Right lobe of liver (tissue), 6 donors: ENCODE data around the gene RPGRIP1L. TPM values are rescaled to one million over a fixed set of nuclear protein-coding genes. Genes with fewer than 3 reads are reported as not detected.

ENCODE experiments used
- ATAC-seq, 4 donors: fragments of 200-7000 bp; cut with Tn5 transposase; one replicate each; pipeline ENCODE4 v1.9.1; 2020; ENCODE audit warnings: mild to moderate bottlenecking in 4 of 4, moderate library complexity in 4 of 4
- DNase-seq, 3 donors: peaks; one replicate each; pipeline ENCODE4 v3.0.0-alpha.2; 2020
- H3K27ac ChIP-seq, 3 donors: fragments of 200-600 bp; one replicate each; pipeline ENCODE4 v1.8.0; 2022
- H3K27me3 ChIP-seq, 2 donors: fragments of 200-600 bp; one replicate each; pipeline ENCODE4 v1.8.0; 2022
- H3K36me3 ChIP-seq, 4 donors: fragments of 200-600 bp; sonication (generic) in 1 of 4; one replicate each; pipeline versions ENCODE4 v1.5.1 to v1.8.0; 2017 to 2022; ENCODE audit warnings: control low read depth in 1 of 4
- H3K4me1 ChIP-seq, 4 donors: fragments of 200-600 bp; sonication (generic) in 1 of 4; one replicate each; pipeline versions ENCODE4 v1.5.1 to v1.8.0; 2017 to 2022; ENCODE audit warnings: control low read depth in 1 of 4
- H3K4me3 ChIP-seq, 3 donors: fragments of 200-600 bp; one replicate each; pipeline ENCODE4 v1.8.0; 2022
- H3K9me3 ChIP-seq, 4 donors: fragments of 200-600 bp; sonication (generic) in 1 of 4; one replicate each; pipeline versions ENCODE4 v1.5.1 to v1.8.0; 2017 to 2022; ENCODE audit warnings: control low read depth in 1 of 4
- CTCF ChIP-seq, 4 donors: fragments of 200-600 bp in 3 of 4; fragments of 450-650 bp in 1 of 4; IDR thresholded peaks; one replicate each; pipeline versions ENCODE4 v1.5.1 to v1.8.0; 2016 to 2022; ENCODE audit warnings: antibody characterized with exemption in 4 of 4, mild to moderate bottlenecking in 2 of 4
- POLR2A ChIP-seq: fragments of 450-650 bp; IDR thresholded peaks from one replicate; pipeline ENCODE4 v1.6.1; 2017; ENCODE audit warnings: antibody characterized with exemption, mild to moderate bottlenecking
- WGBS: methylation state at CpG from one replicate; pipeline ENCODE4 v1.1.6; 2018; ENCODE audit warnings: low coverage, low lambda C conversion rate; ENCODE audit not compliant: insufficient coverage; ENCODE audit errors: missing lambda C conversion rate; 5-methylcytosine and 5-hydroxymethylcytosine counted together
- intact Hi-C, 2 donors: fragments of 100-400 bp; cut with DNase I; formaldehyde crosslinking; loops; one replicate each; pipeline versions ENCODE4 v1.11.2 to v1.14.1; 2022
- total RNA-seq, 6 experiments: library from RNA; depleted of rRNA in 2 of 6; stranded (reverse); fragments of >200 nt in 2 of 6; fragmentation: NEBNext Ultra II Directional in 3 of 6; extraction: Animal tissue kit (Norgen Biotek cat#: 25700) in 3 of 6; gene quantifications; one replicate each; pipeline versions ENCODE4 v1.1.0 to v1.2.4, GENCODE V29; 2016 to 2023
- donor health status: DM: no; HTN: yes; CAD: no.
- donor health status: DM: no; HTN: no; CAD: no.
- donor health status: DM: no; HTN: no; CAD: no.
- donor health status: DM: no; HTN: yes; CAD: no.
- donor health status: DM: no; HTN: yes; CAD: no.

Gene RPGRIP1L
- total RNA-seq, 6 experiments from 2014 or later: 0.86 to 2.0 (median 1.3) TPM

DNA sequence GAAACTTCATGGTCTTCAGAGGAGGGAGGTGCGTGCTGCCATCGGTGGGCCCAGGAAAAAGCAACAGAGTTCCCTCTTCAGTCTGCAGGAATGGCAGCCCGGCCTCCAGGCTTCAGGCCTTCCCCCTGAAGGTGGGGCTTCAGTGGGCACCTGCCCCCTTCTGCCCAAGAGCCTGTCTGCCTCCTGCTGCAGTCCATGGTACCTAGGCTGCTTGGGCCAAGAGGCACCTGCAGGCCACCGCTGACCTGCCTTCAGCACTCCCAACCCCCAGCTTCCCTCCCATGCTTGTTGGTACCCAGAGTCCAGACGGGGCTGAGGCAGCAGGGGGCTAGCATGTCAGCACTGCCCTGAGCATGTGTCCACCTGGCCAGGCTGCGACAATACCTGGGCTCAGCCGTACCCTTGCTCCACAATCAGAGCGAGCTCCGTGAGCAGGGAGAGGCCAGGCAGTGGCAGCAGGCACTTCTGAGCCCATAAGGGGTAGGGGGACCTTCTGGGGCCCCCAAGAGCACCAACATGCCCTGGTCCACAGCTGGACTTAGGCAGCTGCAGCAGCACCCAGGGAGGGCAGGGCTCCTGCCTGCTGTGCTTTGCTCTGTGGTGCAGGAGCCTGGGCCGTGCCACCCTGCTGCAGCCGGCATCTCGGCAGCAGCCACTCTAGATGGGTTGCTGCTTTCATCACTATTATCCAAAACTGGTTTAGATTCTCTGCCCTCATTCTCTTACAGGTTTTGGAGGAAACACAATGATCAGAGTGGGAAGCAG lies 123.4 kb downstream of the RPGRIP1L start:
- TF ChIP-seq CTCF (IDR thresholded peaks at IDR 0.05) (no peak), POLR2A (no peak)
- no peak for DNase-seq
- no peaks in the 10 kb centered on the region for H3K9me3 ChIP-seq
- WGBS: no CpG with 5 or more reads among the region's 12 CpGs
- H3K27ac ChIP-seq: no peak overlapping the region
- intact Hi-C loops: no loop called here
- peak in 1 of 4 donors; percentile 18 for ATAC-seq
- no peak overlapping the region for H3K4me3 ChIP-seq
- H3K36me3 ChIP-seq: no peaks in the 10 kb centered on the region
- no peaks in the 10 kb centered on the region for H3K4me1 ChIP-seq
- no peaks in the 10 kb centered on the region for H3K27me3 ChIP-seq

DNA sequence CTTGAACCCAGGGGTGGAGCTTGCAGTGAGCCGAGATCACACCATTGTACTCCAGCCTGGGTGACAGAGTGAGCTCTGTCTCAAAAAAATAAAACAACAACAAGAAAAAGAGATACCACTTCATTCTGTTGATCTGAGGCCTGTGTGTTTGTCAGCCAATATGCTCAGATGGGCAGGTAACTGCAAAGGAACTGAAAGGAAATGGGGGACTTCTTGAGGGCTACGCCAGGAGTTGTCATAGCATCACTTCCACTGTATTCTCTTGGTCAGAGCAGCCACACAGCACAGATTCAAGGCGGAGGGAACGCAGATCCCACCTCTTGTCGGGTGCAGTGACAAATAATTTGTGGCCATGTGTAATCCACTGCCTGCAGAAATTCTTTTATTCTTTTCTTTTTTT lies 126.8 kb downstream of the RPGRIP1L start:
- no peak overlapping the region for H3K4me3 ChIP-seq
- intact Hi-C loops: no loop called here
- H3K9me3 ChIP-seq: no peaks in the 10 kb centered on the region
- ATAC-seq (no peak), DNase-seq (no peak)
- 87% methylated on average over 5 of the region's 5 CpGs for WGBS
- TF ChIP-seq CTCF (IDR thresholded peaks at IDR 0.05) (no peak), POLR2A (no peak)
- H3K4me1 ChIP-seq: no peaks in the 10 kb centered on the region
- H3K36me3 ChIP-seq: no peaks in the 10 kb centered on the region
- no peak overlapping the region for H3K27ac ChIP-seq
- no peaks in the 10 kb centered on the region for H3K27me3 ChIP-seq

- ATAC-seq (no peak), DNase-seq (no peak)
- intact Hi-C loops: no loop called here
- Histone ChIP-seq H3K27me3 (no peaks in the 10 kb centered on the region), H3K4me3 (no peak overlapping the region), H3K27ac (no peak overlapping the region), H3K4me1 (no peaks in the 10 kb centered on the region), H3K36me3 (no peaks in the 10 kb centered on the region), H3K9me3 (no peaks in the 10 kb centered on the region)
- WGBS: 66% methylated on average over 3 of the region's 4 CpGs
- TF ChIP-seq CTCF (IDR thresholded peaks at IDR 0.05) (no peak), POLR2A (no peak)
These were observed 127.4 kb downstream of the RPGRIP1L start for GRCh38 chr16:53576210-53576609.

- TF ChIP-seq CTCF (IDR thresholded peaks at IDR 0.05) (no peak), POLR2A (no peak)
- H3K36me3 ChIP-seq: no peaks in the 10 kb centered on the region
- no peak for ATAC-seq
- no peaks in the 10 kb centered on the region for H3K27me3 ChIP-seq
- no peak overlapping the region for H3K27ac ChIP-seq
- H3K4me3 ChIP-seq: no peak overlapping the region
- intact Hi-C loops: no loop called here
- H3K4me1 ChIP-seq: no peaks in the 10 kb centered on the region
- DNase-seq: no peak
- H3K9me3 ChIP-seq: no peaks in the 10 kb centered on the region
These were observed 131.9 kb downstream of the RPGRIP1L start for GRCh38 chr16:53571763-53572162.
